HEK293 (cell line): Measurements from ENCODE around the gene ZFPL1.

Experiments
- ZNF324 ChIP-seq: fragments of 450-650 bp; formaldehyde crosslinking; IDR thresholded peaks from 2 replicates; pipeline ENCODE4 v1.5.1; 2016; ENCODE audit warnings: missing biosample characterization, missing genetic modification characterization
- TF ChIP-seq, protein P1 (sequence below): fragments of 450-650 bp; formaldehyde crosslinking; IDR thresholded peaks from 2 replicates; pipeline ENCODE4 v1.5.1; 2016; ENCODE audit warnings: missing biosample characterization, missing genetic modification characterization

DNA sequence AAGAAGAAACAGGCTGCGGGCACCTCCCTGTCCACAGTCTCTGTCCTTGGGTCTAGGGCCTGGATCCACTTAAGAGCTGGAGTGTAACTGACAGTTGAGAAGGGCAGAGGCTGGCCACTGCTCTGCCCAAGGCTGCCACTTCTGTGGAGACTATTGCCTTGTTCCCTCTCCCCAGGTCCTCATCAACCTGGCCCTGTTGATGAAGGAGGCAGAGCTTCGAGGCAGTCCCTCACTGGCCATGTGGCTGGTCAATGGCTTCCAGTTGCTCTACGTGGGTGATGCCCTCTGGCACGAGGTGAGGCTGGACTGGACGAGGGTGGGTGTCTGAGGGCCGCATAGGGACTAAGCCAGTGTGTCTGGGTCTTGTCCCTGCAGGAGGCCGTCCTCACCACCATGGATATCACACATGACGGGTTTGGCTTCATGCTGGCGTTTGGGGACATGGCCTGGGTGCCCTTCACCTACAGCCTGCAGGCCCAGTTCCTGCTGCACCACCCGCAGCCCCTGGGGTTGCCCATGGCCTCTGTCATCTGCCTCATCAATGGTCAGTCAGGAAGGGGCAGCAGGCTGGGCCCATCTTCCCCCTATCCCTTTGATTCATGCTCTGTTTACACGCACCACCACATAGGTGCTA, 30.6 kb downstream of the ZFPL1 start:
- TF ChIP-seq, protein P1, sequence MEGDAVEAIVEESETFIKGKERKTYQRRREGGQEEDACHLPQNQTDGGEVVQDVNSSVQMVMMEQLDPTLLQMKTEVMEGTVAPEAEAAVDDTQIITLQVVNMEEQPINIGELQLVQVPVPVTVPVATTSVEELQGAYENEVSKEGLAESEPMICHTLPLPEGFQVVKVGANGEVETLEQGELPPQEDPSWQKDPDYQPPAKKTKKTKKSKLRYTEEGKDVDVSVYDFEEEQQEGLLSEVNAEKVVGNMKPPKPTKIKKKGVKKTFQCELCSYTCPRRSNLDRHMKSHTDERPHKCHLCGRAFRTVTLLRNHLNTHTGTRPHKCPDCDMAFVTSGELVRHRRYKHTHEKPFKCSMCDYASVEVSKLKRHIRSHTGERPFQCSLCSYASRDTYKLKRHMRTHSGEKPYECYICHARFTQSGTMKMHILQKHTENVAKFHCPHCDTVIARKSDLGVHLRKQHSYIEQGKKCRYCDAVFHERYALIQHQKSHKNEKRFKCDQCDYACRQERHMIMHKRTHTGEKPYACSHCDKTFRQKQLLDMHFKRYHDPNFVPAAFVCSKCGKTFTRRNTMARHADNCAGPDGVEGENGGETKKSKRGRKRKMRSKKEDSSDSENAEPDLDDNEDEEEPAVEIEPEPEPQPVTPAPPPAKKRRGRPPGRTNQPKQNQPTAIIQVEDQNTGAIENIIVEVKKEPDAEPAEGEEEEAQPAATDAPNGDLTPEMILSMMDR, result no peak
- no peak for TF ChIP-seq ZNF324
